ENCODE measurements around the gene ELL2. TPM values are rescaled to one million over a fixed set of nuclear protein-coding genes. Genes with fewer than 3 reads are reported as not detected.
A peak's percentile ranks its signal among the peaks of the same experiment; 100 is the strongest.

ELL2 gene
- total and polyA plus RNA-seq, 9 of the 15 experiments (the other 6 are each of a cell fraction or from before 2014, with no cell fraction given) = 4.3 to 18.3 (median 14.5) TPM

- TF ChIP-seq ZNF655 (CRISPR knock-in tag; IDR thresholded peaks at IDR 0.05) (no peak), ZBTB9 (CRISPR knock-in tag; IDR thresholded peaks at IDR 0.05) (0 out of 2 replicates have a peak, but pooled peaks have one; percentile 34), ELK1 (CRISPR knock-in tag; IDR thresholded peaks at IDR 0.05) (no peak), JUND (IDR thresholded peaks at IDR 0.05; ENCODE audit: borderline replicate concordance, low read depth, low read length) (peak; percentile 92), JUND (tag; IDR thresholded peaks at IDR 0.05; ENCODE audit: borderline replicate concordance, low read depth, low read length) (peak; percentile 83; the same call in 2 of the 3 replicates), ZNF586 (CRISPR knock-in tag; conservative IDR thresholded peaks at IDR 0.05) (no peak), NCOA4 (IDR thresholded peaks at IDR 0.05; ENCODE audit: partially characterized antibody) (no peak), CREB3L1 (IDR thresholded peaks at IDR 0.05; ENCODE audit: borderline replicate concordance, low read depth) (peak; percentile 27; the same call in 1 of the 2 replicates), NFYB (IDR thresholded peaks at IDR 0.05; ENCODE audit: extremely low read depth, insufficient read length) (no peak), POLR2H (tag; IDR thresholded peaks at IDR 0.05; ENCODE audit: low read depth) (peak; percentile 67), ZNF518B (CRISPR knock-in tag; IDR thresholded peaks at IDR 0.05) (no peak), USF2 (CRISPR knock-in tag; IDR thresholded peaks at IDR 0.05) (no peak), ZNF444 (CRISPR knock-in tag; IDR thresholded peaks at IDR 0.05) (no peak), ZKSCAN3 (CRISPR knock-in tag; IDR thresholded peaks at IDR 0.05) (no peak), THAP7 (CRISPR knock-in tag; IDR thresholded peaks at IDR 0.05) (no peak), ZNF77 (CRISPR knock-in tag; IDR thresholded peaks at IDR 0.05) (no peak)
Measured at GRCh38 chr5:95961617-95962474, at the start of gene ELL2 (continued).

Measured in K562 (cell line).